ENCODE measurements around the gene GABRG2.

The GABRG2 gene

DNA sequence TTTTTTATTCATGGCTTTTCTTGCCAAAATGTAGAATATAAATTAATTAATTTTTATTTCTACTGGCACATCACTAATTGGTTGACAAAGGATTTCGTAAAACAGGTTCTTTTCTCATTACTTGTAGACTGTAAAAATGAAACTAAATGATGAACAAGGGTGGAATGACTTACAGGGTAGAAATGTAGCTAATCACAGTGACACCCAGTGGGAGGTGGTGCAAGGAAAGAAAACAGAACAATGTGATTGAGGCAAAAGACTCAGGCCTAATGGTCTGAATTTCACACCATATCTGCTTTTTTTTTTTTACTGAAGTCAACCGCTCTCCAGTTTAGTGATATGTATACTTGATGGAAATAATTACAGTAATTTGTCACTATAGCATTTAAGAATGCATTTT is 28.9 kb downstream of the GABRG2 start:
- ATAC-seq = no peak
- TF ChIP-seq ARNTL (CRISPR knock-in tag; IDR thresholded peaks at IDR 0.05; ENCODE audit: borderline replicate concordance, low read depth) (no peak), GLIS3 (CRISPR knock-in tag; IDR thresholded peaks at IDR 0.05) (no peak), ZNF8 (CRISPR knock-in tag; IDR thresholded peaks at IDR 0.05) (no peak), TCF4 (CRISPR knock-in tag; IDR thresholded peaks at IDR 0.05; ENCODE audit: borderline replicate concordance) (no peak), PPARA (CRISPR knock-in tag; IDR thresholded peaks at IDR 0.05; ENCODE audit: borderline replicate concordance) (no peak), SNAI2 (CRISPR knock-in tag; IDR thresholded peaks at IDR 0.05) (no peak), TOX (CRISPR knock-in tag; IDR thresholded peaks at IDR 0.05; ENCODE audit: borderline replicate concordance) (no peak), ZC3H10 (CRISPR knock-in tag; IDR thresholded peaks at IDR 0.05) (no peak), ESRRG (CRISPR knock-in tag; IDR thresholded peaks at IDR 0.05) (no peak), CSDC2 (CRISPR knock-in tag; IDR thresholded peaks at IDR 0.05) (no peak), ISL1 (CRISPR knock-in tag; IDR thresholded peaks at IDR 0.05) (no peak), ZFP30 (CRISPR knock-in tag; IDR thresholded peaks at IDR 0.05) (no peak), ZNF565 (CRISPR knock-in tag; conservative IDR thresholded peaks at IDR 0.05; ENCODE audit: low read depth) (no peak), ZNF70 (CRISPR knock-in tag; IDR thresholded peaks at IDR 0.05) (no peak), OSR1 (CRISPR knock-in tag; IDR thresholded peaks at IDR 0.05) (no peak)
- TF ChIP-seq, protein P1, sequence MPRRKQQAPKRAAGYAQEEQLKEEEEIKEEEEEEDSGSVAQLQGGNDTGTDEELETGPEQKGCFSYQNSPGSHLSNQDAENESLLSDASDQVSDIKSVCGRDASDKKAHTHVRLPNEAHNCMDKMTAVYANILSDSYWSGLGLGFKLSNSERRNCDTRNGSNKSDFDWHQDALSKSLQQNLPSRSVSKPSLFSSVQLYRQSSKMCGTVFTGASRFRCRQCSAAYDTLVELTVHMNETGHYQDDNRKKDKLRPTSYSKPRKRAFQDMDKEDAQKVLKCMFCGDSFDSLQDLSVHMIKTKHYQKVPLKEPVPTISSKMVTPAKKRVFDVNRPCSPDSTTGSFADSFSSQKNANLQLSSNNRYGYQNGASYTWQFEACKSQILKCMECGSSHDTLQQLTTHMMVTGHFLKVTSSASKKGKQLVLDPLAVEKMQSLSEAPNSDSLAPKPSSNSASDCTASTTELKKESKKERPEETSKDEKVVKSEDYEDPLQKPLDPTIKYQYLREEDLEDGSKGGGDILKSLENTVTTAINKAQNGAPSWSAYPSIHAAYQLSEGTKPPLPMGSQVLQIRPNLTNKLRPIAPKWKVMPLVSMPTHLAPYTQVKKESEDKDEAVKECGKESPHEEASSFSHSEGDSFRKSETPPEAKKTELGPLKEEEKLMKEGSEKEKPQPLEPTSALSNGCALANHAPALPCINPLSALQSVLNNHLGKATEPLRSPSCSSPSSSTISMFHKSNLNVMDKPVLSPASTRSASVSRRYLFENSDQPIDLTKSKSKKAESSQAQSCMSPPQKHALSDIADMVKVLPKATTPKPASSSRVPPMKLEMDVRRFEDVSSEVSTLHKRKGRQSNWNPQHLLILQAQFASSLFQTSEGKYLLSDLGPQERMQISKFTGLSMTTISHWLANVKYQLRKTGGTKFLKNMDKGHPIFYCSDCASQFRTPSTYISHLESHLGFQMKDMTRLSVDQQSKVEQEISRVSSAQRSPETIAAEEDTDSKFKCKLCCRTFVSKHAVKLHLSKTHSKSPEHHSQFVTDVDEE (CRISPR knock-in tag; IDR thresholded peaks at IDR 0.05) = no peak
- TF ChIP-seq, protein P2, sequence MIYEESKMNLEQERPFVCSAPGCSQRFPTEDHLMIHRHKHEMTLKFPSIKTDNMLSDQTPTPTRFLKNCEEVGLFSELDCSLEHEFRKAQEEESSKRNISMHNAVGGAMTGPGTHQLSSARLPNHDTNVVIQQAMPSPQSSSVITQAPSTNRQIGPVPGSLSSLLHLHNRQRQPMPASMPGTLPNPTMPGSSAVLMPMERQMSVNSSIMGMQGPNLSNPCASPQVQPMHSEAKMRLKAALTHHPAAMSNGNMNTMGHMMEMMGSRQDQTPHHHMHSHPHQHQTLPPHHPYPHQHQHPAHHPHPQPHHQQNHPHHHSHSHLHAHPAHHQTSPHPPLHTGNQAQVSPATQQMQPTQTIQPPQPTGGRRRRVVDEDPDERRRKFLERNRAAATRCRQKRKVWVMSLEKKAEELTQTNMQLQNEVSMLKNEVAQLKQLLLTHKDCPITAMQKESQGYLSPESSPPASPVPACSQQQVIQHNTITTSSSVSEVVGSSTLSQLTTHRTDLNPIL (CRISPR knock-in tag; IDR thresholded peaks at IDR 0.05; ENCODE audit: low read depth) = no peak
- TF ChIP-seq, protein P3, sequence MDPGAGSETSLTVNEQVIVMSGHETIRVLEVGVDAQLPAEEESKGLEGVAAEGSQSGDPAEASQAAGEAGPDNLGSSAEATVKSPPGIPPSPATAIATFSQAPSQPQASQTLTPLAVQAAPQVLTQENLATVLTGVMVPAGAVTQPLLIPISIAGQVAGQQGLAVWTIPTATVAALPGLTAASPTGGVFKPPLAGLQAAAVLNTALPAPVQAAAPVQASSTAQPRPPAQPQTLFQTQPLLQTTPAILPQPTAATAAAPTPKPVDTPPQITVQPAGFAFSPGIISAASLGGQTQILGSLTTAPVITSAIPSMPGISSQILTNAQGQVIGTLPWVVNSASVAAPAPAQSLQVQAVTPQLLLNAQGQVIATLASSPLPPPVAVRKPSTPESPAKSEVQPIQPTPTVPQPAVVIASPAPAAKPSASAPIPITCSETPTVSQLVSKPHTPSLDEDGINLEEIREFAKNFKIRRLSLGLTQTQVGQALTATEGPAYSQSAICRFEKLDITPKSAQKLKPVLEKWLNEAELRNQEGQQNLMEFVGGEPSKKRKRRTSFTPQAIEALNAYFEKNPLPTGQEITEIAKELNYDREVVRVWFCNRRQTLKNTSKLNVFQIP (CRISPR knock-in tag; IDR thresholded peaks at IDR 0.05; ENCODE audit: borderline replicate concordance, low read depth) = no peak
- TF ChIP-seq, protein P4, sequence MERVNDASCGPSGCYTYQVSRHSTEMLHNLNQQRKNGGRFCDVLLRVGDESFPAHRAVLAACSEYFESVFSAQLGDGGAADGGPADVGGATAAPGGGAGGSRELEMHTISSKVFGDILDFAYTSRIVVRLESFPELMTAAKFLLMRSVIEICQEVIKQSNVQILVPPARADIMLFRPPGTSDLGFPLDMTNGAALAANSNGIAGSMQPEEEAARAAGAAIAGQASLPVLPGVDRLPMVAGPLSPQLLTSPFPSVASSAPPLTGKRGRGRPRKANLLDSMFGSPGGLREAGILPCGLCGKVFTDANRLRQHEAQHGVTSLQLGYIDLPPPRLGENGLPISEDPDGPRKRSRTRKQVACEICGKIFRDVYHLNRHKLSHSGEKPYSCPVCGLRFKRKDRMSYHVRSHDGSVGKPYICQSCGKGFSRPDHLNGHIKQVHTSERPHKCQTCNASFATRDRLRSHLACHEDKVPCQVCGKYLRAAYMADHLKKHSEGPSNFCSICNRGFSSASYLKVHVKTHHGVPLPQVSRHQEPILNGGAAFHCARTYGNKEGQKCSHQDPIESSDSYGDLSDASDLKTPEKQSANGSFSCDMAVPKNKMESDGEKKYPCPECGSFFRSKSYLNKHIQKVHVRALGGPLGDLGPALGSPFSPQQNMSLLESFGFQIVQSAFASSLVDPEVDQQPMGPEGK (CRISPR knock-in tag; IDR thresholded peaks at IDR 0.05; ENCODE audit: borderline replicate concordance) = no peak
- TF ChIP-seq, protein P5, sequence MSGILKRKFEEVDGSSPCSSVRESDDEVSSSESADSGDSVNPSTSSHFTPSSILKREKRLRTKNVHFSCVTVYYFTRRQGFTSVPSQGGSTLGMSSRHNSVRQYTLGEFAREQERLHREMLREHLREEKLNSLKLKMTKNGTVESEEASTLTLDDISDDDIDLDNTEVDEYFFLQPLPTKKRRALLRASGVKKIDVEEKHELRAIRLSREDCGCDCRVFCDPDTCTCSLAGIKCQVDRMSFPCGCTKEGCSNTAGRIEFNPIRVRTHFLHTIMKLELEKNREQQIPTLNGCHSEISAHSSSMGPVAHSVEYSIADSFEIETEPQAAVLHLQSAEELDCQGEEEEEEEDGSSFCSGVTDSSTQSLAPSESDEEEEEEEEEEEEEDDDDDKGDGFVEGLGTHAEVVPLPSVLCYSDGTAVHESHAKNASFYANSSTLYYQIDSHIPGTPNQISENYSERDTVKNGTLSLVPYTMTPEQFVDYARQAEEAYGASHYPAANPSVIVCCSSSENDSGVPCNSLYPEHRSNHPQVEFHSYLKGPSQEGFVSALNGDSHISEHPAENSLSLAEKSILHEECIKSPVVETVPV (CRISPR knock-in tag; IDR thresholded peaks at IDR 0.05) = no peak

DNA sequence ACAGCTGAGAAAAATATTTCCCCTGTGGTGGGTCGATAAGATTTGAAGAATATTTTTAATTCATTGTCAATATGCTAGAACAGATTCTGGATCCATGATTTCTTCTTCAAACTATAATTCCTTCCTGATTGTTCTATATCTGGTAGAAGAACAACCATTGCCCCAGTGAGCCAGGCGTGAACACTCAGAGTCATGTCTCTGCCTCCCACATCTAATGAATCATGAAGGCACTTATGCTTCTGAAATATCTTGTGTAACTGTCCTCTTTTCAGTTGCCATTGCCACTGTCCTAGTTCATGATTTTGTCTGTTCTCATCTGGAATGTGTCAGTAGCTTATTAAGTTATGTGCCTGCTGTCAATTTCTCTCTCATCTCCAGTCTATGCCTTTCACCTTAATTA is 40.0 kb downstream of the GABRG2 start:
- ATAC-seq = no peak
- TF ChIP-seq PPARA (CRISPR knock-in tag; IDR thresholded peaks at IDR 0.05; ENCODE audit: borderline replicate concordance) (no peak), ARNTL (CRISPR knock-in tag; IDR thresholded peaks at IDR 0.05; ENCODE audit: borderline replicate concordance, low read depth) (no peak), ZNF70 (CRISPR knock-in tag; IDR thresholded peaks at IDR 0.05) (no peak), ZFP30 (CRISPR knock-in tag; IDR thresholded peaks at IDR 0.05) (no peak)
- TF ChIP-seq, protein P4 (CRISPR knock-in tag; IDR thresholded peaks at IDR 0.05; ENCODE audit: borderline replicate concordance) = no peak
